ENCODE data around the gene TMEM168.

TMEM168 gene

GRCh38 chr7:112726076-112726475 lies 64.1 kb downstream of the TMEM168 start:
- TF ChIP-seq CTCF (IDR thresholded peaks at IDR 0.05; ENCODE audit: low read length, missing control alignments), result no peak
- DNase-seq (ENCODE audit: low read depth), result no peak

GRCh38 chr7:112723416-112723815 lies 66.8 kb downstream of the TMEM168 start:
- no peak for TF ChIP-seq CTCF (IDR thresholded peaks at IDR 0.05; ENCODE audit: low read length, missing control alignments)
- peak; percentile 16 for DNase-seq (ENCODE audit: low read depth)

More at GRCh38 chr7:112726076-112726475, 64.1 kb downstream of the TMEM168 start:
- H3K4me3 ChIP-seq (replicated peaks; ENCODE audit: low read depth, low read length), result no peak overlapping the region

GRCh38 chr7:112721366-112721765 lies 68.8 kb downstream of the TMEM168 start:
- TF ChIP-seq CTCF (IDR thresholded peaks at IDR 0.05; ENCODE audit: low read length, missing control alignments), result no peak
- no peak overlapping the region for H3K4me3 ChIP-seq (replicated peaks; ENCODE audit: low read depth, low read length)
- no peak for DNase-seq (ENCODE audit: low read depth)

More at GRCh38 chr7:112723416-112723815, 66.8 kb downstream of the TMEM168 start:
- H3K4me3 ChIP-seq (replicated peaks; ENCODE audit: low read depth, low read length), result no peak overlapping the region

GRCh38 chr7:112715525-112715924 lies 74.7 kb downstream of the TMEM168 start:
- no peak for TF ChIP-seq CTCF (IDR thresholded peaks at IDR 0.05; ENCODE audit: low read length, missing control alignments)
- H3K4me3 ChIP-seq (replicated peaks; ENCODE audit: low read depth, low read length), result no peak overlapping the region
- DNase-seq (ENCODE audit: low read depth), result no peak

- TF ChIP-seq CTCF (IDR thresholded peaks at IDR 0.05; ENCODE audit: low read length, missing control alignments), result no peak
- no peak overlapping the region for H3K4me3 ChIP-seq (replicated peaks; ENCODE audit: low read depth, low read length)
- DNase-seq (ENCODE audit: low read depth), result no peak
These were observed 75.3 kb downstream of the TMEM168 start for GRCh38 chr7:112714917-112715316.
